VCaP (cell line): ENCODE data around the gene UBE2V1.
"Not testable (repeated sequence)": the region's sequence is repeated elsewhere in the genome, so short reads cannot be mapped to it uniquely, and the experiment has no call there.

Experiments used
- H3K27ac ChIP-seq: fragments of 450-650 bp; 2 replicates; pipeline ENCODE4 v1.5.1; 2017
- CTCF ChIP-seq: fragments of 450-650 bp; conservative IDR thresholded peaks from 2 replicates; pipeline ENCODE4 v1.5.1; 2017; ENCODE audit warnings: mild to moderate bottlenecking, moderate library complexity

UBE2V1 gene

DNA sequence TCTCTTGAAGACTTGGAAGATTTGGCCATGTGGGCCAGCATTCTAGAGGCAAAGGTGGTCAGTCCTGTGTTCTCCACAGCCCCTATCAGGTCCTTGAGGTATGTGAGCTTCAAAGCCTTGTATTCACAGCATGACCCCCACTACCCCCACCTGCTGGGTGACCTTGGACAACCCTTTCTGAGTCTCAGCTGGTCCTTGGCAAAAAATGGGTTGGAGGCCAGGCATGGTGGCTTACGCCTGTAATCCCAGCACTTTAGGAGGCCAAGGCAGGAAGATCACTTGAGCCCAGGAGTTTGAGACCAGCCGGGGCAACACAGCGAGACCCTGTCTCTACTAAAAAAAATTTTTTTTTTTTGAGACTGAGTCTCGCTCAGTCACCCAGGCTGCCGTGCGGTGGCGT is 42.6 kb downstream of the UBE2V1 start:
- no peak for TF ChIP-seq CTCF
- H3K27ac ChIP-seq, result no peak overlapping the region

GRCh38 chr20:50068041-50068651 is 44.8 kb downstream of the UBE2V1 start:
- TF ChIP-seq CTCF, result no peak
- H3K27ac ChIP-seq, result no peak overlapping the region

- H3K27ac ChIP-seq, result no peak overlapping the region
Measured at GRCh38 chr20:50067461-50067860, 45.5 kb downstream of the UBE2V1 start.

GRCh38 chr20:50067018-50067417 is 45.9 kb downstream of the UBE2V1 start:
- no peak overlapping the region for H3K27ac ChIP-seq
- no peak for TF ChIP-seq CTCF

More at GRCh38 chr20:50067461-50067860, 45.5 kb downstream of the UBE2V1 start:
- no peak for TF ChIP-seq CTCF

DNA sequence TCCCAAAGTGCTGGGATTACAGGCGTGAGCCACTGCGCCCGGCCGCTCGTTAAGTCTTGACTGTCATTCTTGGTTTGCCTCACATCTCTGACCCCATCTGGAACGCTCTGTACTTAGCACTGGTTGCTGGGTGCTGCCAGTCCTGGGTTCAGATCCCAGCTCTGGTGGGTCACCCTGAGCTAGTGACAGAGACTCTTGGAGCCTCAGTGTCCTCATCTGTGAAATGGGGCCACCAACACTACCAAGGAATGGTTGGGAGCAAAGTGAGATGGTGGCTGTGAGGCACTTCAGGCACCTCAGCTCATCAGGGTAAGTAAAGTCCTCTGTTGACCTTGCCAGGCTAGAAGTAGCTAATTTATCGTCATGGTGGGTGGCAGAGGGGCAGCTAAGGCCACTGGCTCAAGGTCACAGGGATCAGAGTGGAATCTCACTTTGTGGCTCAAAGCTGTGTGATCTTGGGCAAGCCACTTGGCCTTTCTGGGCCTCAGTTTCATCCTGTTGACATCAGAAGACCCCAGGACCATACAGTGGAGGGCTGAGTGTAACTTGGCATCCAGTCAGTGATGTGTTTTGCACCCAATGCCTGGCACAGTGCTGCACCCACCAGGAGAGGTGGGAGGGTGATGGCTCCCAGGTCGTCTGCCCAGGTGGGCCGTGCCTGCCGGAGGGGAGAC is 46.7 kb downstream of the UBE2V1 start:
- TF ChIP-seq CTCF, result no peak
- H3K27ac ChIP-seq, result no peak overlapping the region

GRCh38 chr20:50065325-50065615 is 47.7 kb downstream of the UBE2V1 start:
- TF ChIP-seq CTCF, result no peak
- H3K27ac ChIP-seq, result no peak overlapping the region

GRCh38 chr20:50063763-50064162 is 49.2 kb downstream of the UBE2V1 start:
- H3K27ac ChIP-seq, result not testable (repeated sequence)
